ENCODE data around the gene IFNK.
"Not testable (repeated sequence)": the region's sequence is repeated elsewhere in the genome, so short reads cannot be mapped to it uniquely, and the experiment has no call there.

The IFNK gene

GRCh38 chr9:27499451-27499850, 24.6 kb upstream of the IFNK start:
- Mint-ChIP-seq H3K9me3 (no peaks in the 10 kb centered on the region), H3K27ac (no peak overlapping the region), H3K36me3 (no peaks in the 10 kb centered on the region), H3K4me3 (no peak overlapping the region), H3K27me3 (no peaks in the 10 kb centered on the region), H3K4me1 (peaks cover 49% of the 10 kb centered on the region)
- no peak for ATAC-seq

GRCh38 chr9:27500902-27501301, 23.2 kb upstream of the IFNK start:
- H3K27me3 Mint-ChIP-seq, H3K27ac Mint-ChIP-seq, H3K4me3 Mint-ChIP-seq, H3K9me3 Mint-ChIP-seq, H3K36me3 Mint-ChIP-seq, ATAC-seq: not testable (repeated sequence)
- peaks cover 51% of the 10 kb centered on the region for H3K4me1 Mint-ChIP-seq

- H3K27me3 Mint-ChIP-seq = no peaks in the 10 kb centered on the region
- no peak overlapping the region for H3K4me3 Mint-ChIP-seq
- peaks cover 2% of the 10 kb centered on the region for H3K9me3 Mint-ChIP-seq
- no peak for ATAC-seq
- peak overlapping the region; percentile 68 for H3K27ac Mint-ChIP-seq
- H3K36me3 Mint-ChIP-seq = peaks cover 19% of the 10 kb centered on the region
- peaks cover 56% of the 10 kb centered on the region for H3K4me1 Mint-ChIP-seq
Observed at GRCh38 chr9:27503623-27504022, 20.5 kb upstream of the IFNK start.

GRCh38 chr9:27504259-27504658, 19.8 kb upstream of the IFNK start:
- peaks cover 2% of the 10 kb centered on the region for H3K9me3 Mint-ChIP-seq
- H3K36me3 Mint-ChIP-seq = peaks cover 19% of the 10 kb centered on the region
- no peak for ATAC-seq
- no peaks in the 10 kb centered on the region for H3K27me3 Mint-ChIP-seq
- H3K4me3 Mint-ChIP-seq = no peak overlapping the region
- H3K4me1 Mint-ChIP-seq = peaks cover 56% of the 10 kb centered on the region
- peak overlapping the region; percentile 68 for H3K27ac Mint-ChIP-seq

- H3K4me1 Mint-ChIP-seq = peaks cover 47% of the 10 kb centered on the region
Observed at GRCh38 chr9:27505744-27506161, 18.3 kb upstream of the IFNK start.

GRCh38 chr9:27506981-27507380, 17.1 kb upstream of the IFNK start:
- peaks cover 19% of the 10 kb centered on the region for H3K36me3 Mint-ChIP-seq
- H3K4me1 Mint-ChIP-seq = peaks cover 35% of the 10 kb centered on the region
- H3K4me3 Mint-ChIP-seq = no peak overlapping the region
- no peak for ATAC-seq
- H3K27me3 Mint-ChIP-seq = no peaks in the 10 kb centered on the region
- H3K9me3 Mint-ChIP-seq = peaks cover 2% of the 10 kb centered on the region
- H3K27ac Mint-ChIP-seq = no peak overlapping the region

More at GRCh38 chr9:27505744-27506161, 18.3 kb upstream of the IFNK start:
- Mint-ChIP-seq H3K27ac (peak overlapping the region; percentile 68), H3K9me3 (peaks cover 2% of the 10 kb centered on the region), H3K36me3 (peaks cover 19% of the 10 kb centered on the region), H3K27me3 (no peaks in the 10 kb centered on the region), H3K4me3 (no peak overlapping the region)
- ATAC-seq = no peak

GRCh38 chr9:27510780-27511179, 13.3 kb upstream of the IFNK start:
- no peaks in the 10 kb centered on the region for H3K9me3 Mint-ChIP-seq
- no peak overlapping the region for H3K27ac Mint-ChIP-seq
- H3K27me3 Mint-ChIP-seq = no peaks in the 10 kb centered on the region
- H3K4me3 Mint-ChIP-seq = no peak overlapping the region
- H3K4me1 Mint-ChIP-seq = peaks cover 20% of the 10 kb centered on the region
- H3K36me3 Mint-ChIP-seq = peaks cover 22% of the 10 kb centered on the region
- no peak for ATAC-seq

- peaks cover 20% of the 10 kb centered on the region for H3K4me1 Mint-ChIP-seq
- peaks cover 25% of the 10 kb centered on the region for H3K36me3 Mint-ChIP-seq
- no peak for ATAC-seq
- no peaks in the 10 kb centered on the region for H3K9me3 Mint-ChIP-seq
- no peak overlapping the region for H3K27ac Mint-ChIP-seq
- no peak overlapping the region for H3K4me3 Mint-ChIP-seq
- H3K27me3 Mint-ChIP-seq = no peaks in the 10 kb centered on the region
Observed at GRCh38 chr9:27511771-27512170, 12.3 kb upstream of the IFNK start.

- Mint-ChIP-seq H3K4me3 (no peak overlapping the region), H3K27ac (no peak overlapping the region), H3K36me3 (peaks cover 22% of the 10 kb centered on the region), H3K4me1 (peaks cover 39% of the 10 kb centered on the region), H3K9me3 (no peaks in the 10 kb centered on the region), H3K27me3 (no peaks in the 10 kb centered on the region)
- ATAC-seq = no peak
Observed at GRCh38 chr9:27514551-27514950, 9.5 kb upstream of the IFNK start.

GRCh38 chr9:27518006-27518405, 6.1 kb upstream of the IFNK start:
- Mint-ChIP-seq H3K36me3 (peaks cover 26% of the 10 kb centered on the region), H3K27me3 (no peaks in the 10 kb centered on the region), H3K4me3 (no peak overlapping the region), H3K4me1 (peaks cover 39% of the 10 kb centered on the region), H3K9me3 (no peaks in the 10 kb centered on the region), H3K27ac (no peak overlapping the region)
- no peak for ATAC-seq

GRCh38 chr9:27518809-27519208, 5.3 kb upstream of the IFNK start:
- H3K9me3 Mint-ChIP-seq = no peaks in the 10 kb centered on the region
- no peak overlapping the region for H3K4me3 Mint-ChIP-seq
- H3K27ac Mint-ChIP-seq = no peak overlapping the region
- H3K36me3 Mint-ChIP-seq = peaks cover 19% of the 10 kb centered on the region
- peaks cover 36% of the 10 kb centered on the region for H3K4me1 Mint-ChIP-seq
- no peaks in the 10 kb centered on the region for H3K27me3 Mint-ChIP-seq
- no peak for ATAC-seq

GRCh38 chr9:27519466-27520465, 4.3 kb upstream of the IFNK start:
- H3K27me3 Mint-ChIP-seq = no peaks in the 10 kb centered on the region
- no peak overlapping the region for H3K4me3 Mint-ChIP-seq
- no peak overlapping the region for H3K27ac Mint-ChIP-seq
- H3K4me1 Mint-ChIP-seq = peaks cover 43% of the 10 kb centered on the region
- H3K9me3 Mint-ChIP-seq = no peaks in the 10 kb centered on the region
- H3K36me3 Mint-ChIP-seq = peaks cover 25% of the 10 kb centered on the region
- ATAC-seq = no peak

- H3K4me3 Mint-ChIP-seq = no peak overlapping the region
- H3K27ac Mint-ChIP-seq = no peak overlapping the region
- H3K4me1 Mint-ChIP-seq = peaks cover 46% of the 10 kb centered on the region
- H3K27me3 Mint-ChIP-seq = no peaks in the 10 kb centered on the region
- no peaks in the 10 kb centered on the region for H3K9me3 Mint-ChIP-seq
- peaks cover 20% of the 10 kb centered on the region for H3K36me3 Mint-ChIP-seq
- no peak for ATAC-seq
Observed at GRCh38 chr9:27520986-27521385, 3.1 kb upstream of the IFNK start.

- no peak for ATAC-seq
- Mint-ChIP-seq H3K27ac (peak overlapping the region; percentile 33), H3K9me3 (no peaks in the 10 kb centered on the region), H3K36me3 (peaks cover 12% of the 10 kb centered on the region), H3K4me3 (no peak overlapping the region), H3K4me1 (peaks cover 54% of the 10 kb centered on the region), H3K27me3 (no peaks in the 10 kb centered on the region)
Observed at GRCh38 chr9:27523141-27523540, 949 bp upstream of the IFNK start.

GRCh38 chr9:27527702-27528075, 3.6 kb downstream of the IFNK start:
- peaks cover 56% of the 10 kb centered on the region for H3K4me1 Mint-ChIP-seq
- H3K27ac Mint-ChIP-seq = peak overlapping the region; percentile 95
- H3K36me3 Mint-ChIP-seq = peaks cover 6% of the 10 kb centered on the region
- H3K9me3 Mint-ChIP-seq = no peaks in the 10 kb centered on the region
- no peaks in the 10 kb centered on the region for H3K27me3 Mint-ChIP-seq
- no peak for ATAC-seq
- H3K4me3 Mint-ChIP-seq = peak overlapping the region; percentile 94
